HepG2 (cell line): ENCODE measurements around the gene MOGAT3. TPM values are rescaled to one million over a fixed set of nuclear protein-coding genes. Genes with fewer than 3 reads are reported as not detected.

Source experiments
- ARID5B ChIP-seq: IDR thresholded peaks from 2 replicates; pipeline ENCODE4 v1.4.0; 2020; ENCODE audit warnings: mild to moderate bottlenecking, missing genetic modification reagents
- CC2D1A ChIP-seq: sonication (generic); formaldehyde crosslinking; IDR thresholded peaks from 2 replicates; pipeline ENCODE4 v1.8.1; 2023; ENCODE audit warnings: mild to moderate bottlenecking, missing genetic modification reagents
- CCDC6 ChIP-seq: sonication (generic); formaldehyde crosslinking; IDR thresholded peaks from 2 replicates; pipeline ENCODE4 v1.8.1; 2022; ENCODE audit warnings: mild to moderate bottlenecking, missing genetic modification reagents, moderate library complexity
- HMGXB3 ChIP-seq: sonication (generic); formaldehyde crosslinking; IDR thresholded peaks from 2 replicates; pipeline ENCODE4 v1.4.0; 2020; ENCODE audit warnings: missing genetic modification reagents, borderline replicate concordance
- MYNN ChIP-seq: sonication (generic); formaldehyde crosslinking; IDR thresholded peaks from 2 replicates; pipeline ENCODE4 v1.4.0; 2020; ENCODE audit warnings: mild to moderate bottlenecking, low read depth, missing genetic modification reagents
- PATZ1 ChIP-seq: sonication (generic); formaldehyde crosslinking; IDR thresholded peaks from 2 replicates; pipeline ENCODE4 v1.4.0; 2020; ENCODE audit warnings: missing genetic modification reagents
- PAX8 ChIP-seq: sonication (generic); formaldehyde crosslinking; IDR thresholded peaks from 2 replicates; pipeline ENCODE4 v1.8.0; 2022; ENCODE audit warnings: mild to moderate bottlenecking, missing genetic modification reagents, borderline replicate concordance
- POLR2AphosphoS2 ChIP-seq: IDR thresholded peaks from 2 replicates; pipeline ENCODE4 v1.6.1; 2011; ENCODE audit warnings: low read depth, low read length, improper control_type of control experiment
- PREB ChIP-seq: sonication (generic); formaldehyde crosslinking; IDR thresholded peaks from 2 replicates; pipeline ENCODE4 v1.4.0; 2020; ENCODE audit warnings: missing genetic modification reagents
- SRF ChIP-seq: IDR thresholded peaks from 2 replicates; pipeline ENCODE4 v1.6.1; 2011; ENCODE audit warnings: mild to moderate bottlenecking, low read depth, low read length, moderate library complexity
- TRAFD1 ChIP-seq: sonication (generic); formaldehyde crosslinking; IDR thresholded peaks from 2 replicates; pipeline ENCODE4 v1.5.1; 2020; ENCODE audit warnings: missing genetic modification reagents, mild to moderate bottlenecking, borderline replicate concordance
- ZBTB38 ChIP-seq: sonication (generic); formaldehyde crosslinking; IDR thresholded peaks from 2 replicates; pipeline ENCODE4 v1.5.1; 2020; ENCODE audit warnings: mild to moderate bottlenecking, missing genetic modification reagents
- ZBTB7A ChIP-seq: sonication (generic); formaldehyde crosslinking; IDR thresholded peaks from 2 replicates; pipeline ENCODE4 v1.8.0; 2022; ENCODE audit warnings: mild to moderate bottlenecking, missing genetic modification reagents
- ZNF30 ChIP-seq: sonication (generic); formaldehyde crosslinking; IDR thresholded peaks from 2 replicates; pipeline ENCODE4 v1.5.0; 2020; ENCODE audit warnings: mild to moderate bottlenecking, missing genetic modification reagents
- polyA plus RNA-seq, 8 experiments: library from polyadenylated mRNA; depleted of rRNA in 3 of 8; stranded (reverse) in 7 of 8; unstranded in 1 of 8; fragments of >200 nt; fragmentation: Illumina TruSeq in 4 of 8; extraction: Trizol in 4 of 8; gene quantifications; 2 replicates each; pipeline versions ENCODE4 v1.2.1 to v1.2.3, GENCODE V29; 2011 to 2016; ENCODE audit warnings: low read depth in 4 of 8, missing spikeins in 1 of 8, mixed read lengths in 1 of 8; ENCODE audit not compliant: insufficient read depth in 1 of 8
- total RNA-seq, 5 experiments: library from RNA; depleted of rRNA; stranded (reverse); fragments of >200 nt; fragmentation: Illumina TruSeq; extraction: Trizol; gene quantifications; 2 replicates each; pipeline ENCODE4 v1.2.3, GENCODE V29; 2016; ENCODE audit warnings: low read depth in 1 of 5

The MOGAT3 gene
- total and polyA plus RNA-seq, 2 of the 13 experiments (the other 11 are each of a cell fraction or from before 2014, with no cell fraction given): 22.5 to 30.5 TPM

- TF ChIP-seq PREB (CRISPR knock-in tag): no peak
- no peak for TF ChIP-seq PAX8
- TF ChIP-seq SRF: 0 out of 2 replicates have a peak, but pooled peaks have one; percentile 19
- no peak for TF ChIP-seq TRAFD1
- peak; percentile 17; the same call in 1 of the 2 replicates for TF ChIP-seq CCDC6
- 0 out of 2 replicates have a peak, but pooled peaks have one; percentile 26 for TF ChIP-seq ZBTB7A (CRISPR knock-in tag)
- no peak for TF ChIP-seq POLR2AphosphoS2
- 0 out of 2 replicates have a peak, but pooled peaks have one; percentile 8 for TF ChIP-seq HMGXB3 (CRISPR knock-in tag)
- TF ChIP-seq ARID5B (CRISPR knock-in tag): peak; percentile 21; the same call in 1 of the 2 replicates
- TF ChIP-seq ZBTB38 (CRISPR knock-in tag): peak; percentile 89
- 0 out of 2 replicates have a peak, but pooled peaks have one; percentile 55 for TF ChIP-seq CC2D1A
- TF ChIP-seq MYNN: no peak
- peak; percentile 46; the same call in 1 of the 2 replicates for TF ChIP-seq ZNF30 (CRISPR knock-in tag)
- TF ChIP-seq PATZ1 (CRISPR knock-in tag): peak; percentile 98
These were observed 43.0 kb upstream of the MOGAT3 start (continued) for GRCh38 chr7:101243646-101244374.
